Superior temporal gyrus (tissue), 1 donor: ENCODE results near the gene GTPBP1.

ENCODE experiments used
- DNase-seq: peaks from one replicate; pipeline ENCODE4 v3.0.0-alpha.2; 2016; ENCODE audit errors: extremely low spot score

The GTPBP1 gene

DNA sequence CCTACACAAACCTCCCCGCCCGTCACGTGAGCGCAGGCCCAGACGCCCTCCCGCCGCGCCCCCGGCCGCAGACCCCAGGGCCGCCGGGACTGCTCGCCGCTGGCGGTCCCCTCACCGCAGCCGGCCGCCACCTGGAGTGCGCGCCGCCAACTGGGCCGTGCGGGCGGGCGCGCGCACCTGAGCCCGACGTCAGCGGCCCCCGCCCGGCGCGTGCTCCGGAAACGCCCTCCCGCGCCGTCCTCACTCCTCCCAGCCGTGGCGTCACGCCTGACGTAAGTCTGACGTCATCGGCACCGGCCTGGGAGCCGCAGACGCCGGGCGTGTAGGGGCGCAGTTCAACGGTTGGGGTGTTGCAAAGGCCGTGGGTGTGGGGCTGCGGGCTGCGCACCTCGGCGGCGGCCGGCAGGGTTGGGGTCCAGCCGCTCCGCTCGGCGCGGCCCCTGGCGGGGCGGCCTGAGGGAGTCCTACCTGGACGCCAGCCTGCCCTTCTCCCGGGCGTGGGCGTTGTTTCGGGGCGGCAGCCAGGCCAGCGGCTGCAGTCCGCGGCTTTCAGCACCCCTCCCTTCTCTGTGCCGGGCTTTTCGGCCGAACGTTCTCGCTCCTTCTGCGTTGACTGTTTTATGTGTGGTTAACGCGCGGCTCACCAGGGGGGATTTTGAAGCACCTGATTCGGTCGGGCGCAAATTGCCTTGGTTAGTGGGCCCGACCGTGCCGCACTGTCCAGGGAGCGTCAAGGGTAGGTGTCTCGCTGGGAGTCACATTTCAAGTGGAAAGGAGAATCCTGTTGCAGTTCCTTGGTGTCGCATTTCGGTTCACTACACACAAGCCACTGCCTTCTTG, 4.7 kb upstream of the GTPBP1 start, which contains the start of gene JOSD1:
TSS of gene JOSD1 (minus strand) at position 155 of the 840 bp plus-strand sequence. CDS start 956 bp downstream, outside the sequence.
- peak; percentile 93 for DNase-seq

DNA sequence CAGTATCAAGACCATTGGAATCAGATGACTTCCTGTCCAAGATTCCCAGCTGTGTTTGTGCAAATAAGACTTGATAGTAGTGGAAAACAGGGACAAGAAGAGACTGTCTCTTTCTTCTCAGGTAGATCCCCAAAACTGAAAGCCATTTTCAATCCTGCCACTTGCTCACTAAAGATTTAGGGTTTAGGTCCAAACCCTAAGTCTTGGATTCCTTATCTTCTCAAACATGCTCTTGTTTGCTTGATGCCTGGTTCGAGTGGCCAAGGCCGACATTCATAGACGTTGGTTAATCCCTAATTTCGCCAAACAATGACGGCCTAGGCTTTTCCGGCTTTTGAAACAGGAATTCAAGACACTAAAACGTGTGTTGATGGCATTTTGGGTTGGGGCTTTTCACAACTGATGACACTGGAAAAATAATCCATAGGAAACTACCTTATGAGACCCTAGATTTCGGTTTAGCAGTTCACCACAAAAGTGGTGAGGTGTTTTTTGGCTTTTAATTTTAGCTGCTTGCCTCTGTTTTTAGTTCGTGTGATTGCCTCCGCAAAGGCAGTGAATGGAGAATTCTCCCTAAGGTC, 1.0 kb upstream of the GTPBP1 start:
- DNase-seq = no peak

DNA sequence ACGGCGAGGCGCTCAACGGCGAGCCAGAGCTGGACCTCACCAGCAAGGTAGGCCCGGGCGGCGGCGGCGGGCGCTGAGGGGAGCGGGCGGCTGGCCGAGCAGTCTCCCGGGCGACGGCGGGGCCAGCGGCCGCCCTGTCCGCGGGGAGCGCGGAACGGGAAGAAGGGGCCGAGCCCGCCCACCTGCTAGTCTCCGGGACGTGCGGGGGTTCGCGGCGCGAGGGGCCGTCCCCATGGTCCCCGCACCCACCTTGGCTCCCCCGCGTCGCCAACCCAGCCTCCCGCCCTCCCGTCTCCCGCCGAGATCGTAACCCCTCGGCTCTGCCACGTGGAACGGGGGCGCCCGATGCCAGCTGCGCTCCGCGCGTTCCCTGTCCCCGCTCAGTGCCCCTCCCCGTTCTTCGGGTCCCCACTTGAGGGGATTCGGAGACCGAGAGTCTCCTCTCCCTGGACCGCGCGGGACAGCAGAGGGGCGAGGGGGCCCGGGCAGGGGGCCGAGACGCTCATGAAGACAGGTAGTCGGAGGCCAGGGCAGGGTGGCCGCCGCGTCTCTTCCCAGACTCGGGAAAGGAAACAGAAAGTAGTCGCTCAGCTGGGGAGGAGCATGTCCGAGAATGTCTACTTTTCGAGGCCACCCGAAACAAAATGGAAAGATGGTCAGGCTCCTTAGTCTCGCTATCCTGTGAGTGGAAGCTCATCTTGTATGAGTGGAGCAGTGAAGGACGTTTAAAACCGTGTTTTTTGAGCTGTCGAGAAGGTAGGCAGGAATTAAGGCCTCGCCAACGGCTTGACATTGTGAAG, 557 bp downstream of the GTPBP1 start:
- DNase-seq = peak; percentile 46

DNA sequence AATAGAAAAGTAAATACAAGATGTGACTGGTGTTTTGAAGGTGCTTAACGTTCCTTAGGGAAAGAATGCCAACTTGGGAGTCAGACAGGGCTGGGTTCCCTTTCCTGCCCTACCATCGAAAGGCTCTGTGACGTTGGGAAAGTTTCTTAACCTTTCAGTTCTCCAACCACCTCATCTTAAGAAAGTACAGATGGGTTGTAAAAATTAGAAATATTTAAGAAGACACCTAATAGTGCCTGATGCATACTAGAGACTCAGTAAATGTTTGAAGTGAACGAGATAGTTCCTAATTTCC, 1.1 kb downstream of the GTPBP1 start:
- DNase-seq = no peak

DNA sequence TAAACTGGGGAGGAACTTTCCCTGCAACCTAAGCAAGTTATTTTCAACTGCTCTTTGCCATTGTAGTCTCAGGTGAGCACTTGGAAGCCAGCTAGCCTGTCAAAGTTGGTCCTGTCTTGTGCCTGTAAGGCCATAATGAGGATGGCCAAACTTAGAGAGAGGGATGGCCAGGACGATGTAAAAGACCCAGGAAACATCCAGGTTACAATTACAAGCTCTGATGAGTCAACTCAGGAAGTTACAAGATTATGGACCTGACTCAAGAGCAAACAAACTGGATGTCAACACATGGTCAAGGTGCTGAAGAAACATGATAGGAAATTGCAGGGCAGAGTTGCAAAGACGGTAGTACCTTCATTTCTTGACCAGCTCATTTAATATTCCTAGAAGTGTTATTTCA, 1.6 kb downstream of the GTPBP1 start:
- no peak for DNase-seq

DNA sequence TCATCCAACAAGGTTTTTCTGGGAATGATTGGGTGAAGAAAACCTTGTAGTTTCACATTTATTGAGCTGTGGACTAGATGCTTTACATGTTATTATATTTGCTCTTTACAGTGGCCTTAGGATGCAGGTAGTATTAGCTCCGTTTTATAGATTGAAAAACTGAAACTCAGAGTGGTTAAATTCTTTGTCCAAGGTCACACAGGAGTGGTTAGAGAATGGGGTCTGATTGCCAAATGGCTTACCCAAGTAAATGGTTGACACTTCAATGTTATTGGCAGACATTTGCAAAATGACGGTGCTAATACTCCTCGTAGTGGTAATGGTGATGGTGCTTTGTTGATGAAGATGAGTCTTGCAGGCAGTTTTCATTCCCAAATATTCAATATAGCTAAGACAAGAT, 2.2 kb downstream of the GTPBP1 start:
- DNase-seq = no peak

DNA sequence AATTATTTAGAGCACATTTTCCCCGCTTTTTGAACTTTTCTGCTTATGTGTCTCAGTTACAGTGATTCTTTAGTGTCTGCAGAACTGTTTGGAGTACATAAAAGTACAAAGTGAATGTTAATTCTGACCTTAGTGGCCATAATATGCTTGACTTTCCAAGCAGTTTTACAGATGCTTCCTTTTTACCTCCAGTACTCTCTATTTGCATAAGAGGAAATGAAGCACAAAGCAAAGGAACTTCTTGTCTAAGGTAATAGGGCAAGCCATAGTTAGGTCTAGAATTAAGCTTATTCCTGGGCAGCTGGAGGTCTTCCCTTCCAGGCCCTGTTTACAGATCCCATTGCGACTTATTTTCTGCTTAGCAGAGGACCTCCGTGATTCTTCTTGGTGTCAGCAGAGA, 3.6 kb downstream of the GTPBP1 start:
- DNase-seq = no peak

DNA sequence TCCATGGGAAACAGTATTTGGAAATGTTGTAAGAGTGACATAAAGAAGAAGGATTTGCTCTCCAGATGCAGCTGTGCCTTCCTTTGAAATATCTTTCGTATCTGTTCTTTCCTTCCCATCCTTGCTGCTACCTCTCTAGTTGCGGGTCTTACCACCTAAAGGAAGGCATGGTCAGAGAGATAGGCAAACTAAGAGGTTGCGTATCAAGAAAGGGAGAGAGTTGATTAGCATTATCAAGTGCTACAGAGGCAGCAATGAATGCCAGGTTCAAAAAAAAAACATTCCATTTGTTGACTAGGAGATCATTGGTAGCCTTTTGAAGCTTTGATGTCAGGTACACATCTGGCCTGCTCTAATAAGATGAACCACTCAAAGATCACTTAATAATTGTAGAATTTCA, 4.6 kb downstream of the GTPBP1 start:
- DNase-seq = no peak

DNA sequence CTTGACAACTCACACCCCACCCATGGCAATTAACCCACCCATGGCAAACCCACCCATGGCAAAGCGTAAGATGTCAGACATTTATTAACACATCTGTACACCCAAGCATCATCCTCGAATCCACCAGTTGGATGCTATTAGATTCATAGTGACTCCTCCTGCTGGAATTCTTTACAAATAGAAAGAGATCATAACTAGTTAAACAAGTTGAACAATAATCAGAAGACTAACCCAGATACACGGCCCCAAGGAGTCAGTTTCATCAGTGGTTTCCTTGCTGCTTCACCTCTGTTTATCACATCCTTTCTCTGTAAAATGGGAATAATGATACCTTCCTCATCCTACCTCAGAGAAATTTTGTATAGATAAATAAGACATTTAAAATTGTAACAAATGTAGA, 5.1 kb downstream of the GTPBP1 start:
- no peak for DNase-seq

DNA sequence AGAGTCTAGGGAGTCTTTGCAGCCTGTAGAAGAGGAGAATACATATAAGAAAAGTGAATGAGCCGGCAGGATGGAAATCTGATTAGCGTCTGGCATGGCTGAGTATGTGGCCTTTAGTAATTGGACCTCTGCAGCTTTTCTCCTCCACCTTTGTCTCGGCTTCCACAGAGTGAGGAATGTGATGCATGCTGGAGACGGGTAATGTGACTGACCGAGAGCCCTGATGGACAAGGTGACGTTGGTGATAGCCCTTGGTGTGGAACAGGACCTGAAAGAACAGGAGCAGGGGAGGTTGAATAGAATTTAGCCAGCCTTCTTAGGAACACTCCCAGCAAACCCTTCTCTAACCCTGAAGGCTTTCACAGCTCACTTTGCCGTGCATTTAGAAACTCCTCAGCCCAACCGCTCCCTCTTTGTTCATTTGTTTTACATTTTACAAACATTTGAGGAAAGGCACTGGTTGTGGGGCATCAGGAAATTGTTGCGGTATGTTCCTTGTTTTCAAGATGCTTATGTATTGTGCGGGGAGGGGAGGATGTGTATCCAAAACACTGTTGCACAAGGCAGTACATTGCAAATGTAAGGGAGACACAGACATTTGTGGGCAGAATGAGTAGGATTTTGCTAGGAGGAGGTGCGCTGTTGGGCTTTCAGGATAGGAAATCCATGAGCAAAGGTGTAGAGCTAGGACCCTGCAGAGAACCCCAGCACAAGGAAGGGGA, 6.9 kb downstream of the GTPBP1 start:
- no peak for DNase-seq

DNA sequence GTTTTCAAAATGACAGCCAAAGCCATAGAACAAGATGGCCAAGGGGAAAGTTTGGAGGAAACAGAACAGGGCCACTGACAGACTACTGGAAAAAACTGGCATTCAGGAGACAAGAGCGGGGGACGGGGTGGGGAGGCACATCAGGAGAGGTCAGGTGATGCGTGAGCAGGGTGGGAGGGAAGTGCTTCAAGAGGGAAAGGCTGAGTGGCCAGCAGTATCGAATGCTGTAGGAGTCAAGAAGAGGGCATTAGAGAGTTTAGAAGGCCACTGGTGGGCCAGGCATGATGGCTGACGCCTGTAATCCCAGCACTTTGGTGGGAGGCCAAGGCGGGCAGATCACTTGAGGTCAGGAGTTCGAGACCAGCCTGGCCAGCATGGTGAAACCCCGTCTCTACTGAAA, 8.2 kb downstream of the GTPBP1 start:
- DNase-seq = no peak

DNA sequence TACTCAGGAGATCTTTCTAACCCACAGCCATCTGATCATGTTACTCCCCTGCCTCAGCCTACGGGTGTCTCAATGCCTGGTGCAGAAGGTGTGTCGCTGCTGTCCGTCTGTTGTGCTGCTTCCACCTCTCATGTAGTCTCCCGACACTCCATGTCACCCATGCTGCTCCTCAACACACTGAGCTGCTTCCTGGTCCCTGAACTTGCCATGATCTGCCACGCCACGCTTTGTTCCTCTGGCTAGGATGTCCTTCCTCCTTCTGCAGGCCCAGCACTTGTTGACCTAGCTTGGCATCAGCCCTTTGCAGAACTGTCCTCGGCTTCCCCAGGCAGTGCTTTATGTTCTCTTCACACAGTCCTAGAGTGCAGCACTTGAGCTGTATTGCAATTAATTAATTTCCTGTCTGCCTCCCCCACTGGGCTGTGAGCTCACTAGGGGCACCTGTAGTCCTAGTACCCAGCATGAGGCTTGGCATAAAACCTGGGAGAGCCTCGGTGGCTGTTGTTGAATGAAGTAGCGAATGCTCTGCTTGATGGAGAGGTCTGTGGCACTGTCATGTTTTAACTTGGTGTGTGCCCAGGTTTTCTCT, 9.5 kb downstream of the GTPBP1 start:
- no peak for DNase-seq

DNA sequence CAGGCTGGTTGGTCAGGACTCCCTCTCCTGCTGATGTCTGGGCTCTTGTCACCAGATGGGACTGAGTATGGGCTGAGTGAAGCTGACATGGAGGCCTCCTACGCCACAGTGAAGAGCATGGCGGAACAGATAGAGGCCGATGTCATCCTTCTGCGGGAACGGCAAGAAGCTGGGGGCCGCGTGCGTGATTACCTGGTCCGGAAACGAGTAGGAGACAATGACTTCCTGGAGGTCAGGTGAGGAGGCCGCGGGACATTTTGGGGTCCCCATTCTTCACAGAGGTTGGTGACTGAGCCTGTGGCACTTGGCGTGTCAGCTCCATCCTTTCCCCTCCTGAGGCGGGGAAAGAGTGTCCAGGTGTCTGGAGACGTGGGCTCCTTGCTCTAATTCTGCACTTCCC, 10.1 kb downstream of the GTPBP1 start:
- no peak for DNase-seq

DNA sequence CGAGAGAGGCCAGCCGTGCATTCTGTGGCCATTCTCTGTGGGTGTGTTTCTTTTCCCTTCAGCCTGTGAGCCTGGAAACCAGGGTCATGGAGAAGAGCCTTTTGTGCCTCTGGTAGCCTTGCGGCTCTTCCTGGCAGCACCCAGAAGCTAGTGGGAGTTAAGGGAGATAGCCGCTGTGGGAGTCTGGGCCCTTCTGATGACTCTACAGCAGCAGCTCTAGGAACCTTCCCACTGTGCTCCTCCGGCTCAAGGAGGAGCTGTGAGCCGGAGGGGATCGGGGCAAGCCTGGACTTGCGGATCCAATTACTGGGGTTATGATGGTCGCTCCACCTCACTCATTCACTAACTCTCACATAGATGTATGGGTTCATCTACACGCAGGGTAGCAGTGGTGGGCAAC, 10.5 kb downstream of the GTPBP1 start:
- no peak for DNase-seq

DNA sequence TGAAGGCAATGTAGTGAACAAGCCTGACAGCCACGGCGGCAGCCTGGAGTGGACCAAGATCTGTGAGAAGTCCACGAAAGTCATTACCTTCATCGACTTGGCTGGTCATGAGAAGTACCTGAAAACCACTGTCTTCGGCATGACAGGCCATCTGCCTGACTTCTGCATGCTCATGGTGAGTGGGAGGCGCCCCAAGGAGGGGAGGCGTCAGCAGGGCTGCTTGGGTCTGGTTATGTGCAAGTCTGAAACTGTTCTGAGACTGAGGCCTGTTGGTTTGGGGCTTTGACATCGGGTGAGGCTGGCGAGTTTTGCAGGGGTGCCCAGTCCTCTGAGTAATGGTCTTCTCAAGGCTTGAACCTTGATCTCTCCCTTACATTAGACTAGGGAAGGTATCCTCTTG, 11.1 kb downstream of the GTPBP1 start:
- DNase-seq = no peak

DNA sequence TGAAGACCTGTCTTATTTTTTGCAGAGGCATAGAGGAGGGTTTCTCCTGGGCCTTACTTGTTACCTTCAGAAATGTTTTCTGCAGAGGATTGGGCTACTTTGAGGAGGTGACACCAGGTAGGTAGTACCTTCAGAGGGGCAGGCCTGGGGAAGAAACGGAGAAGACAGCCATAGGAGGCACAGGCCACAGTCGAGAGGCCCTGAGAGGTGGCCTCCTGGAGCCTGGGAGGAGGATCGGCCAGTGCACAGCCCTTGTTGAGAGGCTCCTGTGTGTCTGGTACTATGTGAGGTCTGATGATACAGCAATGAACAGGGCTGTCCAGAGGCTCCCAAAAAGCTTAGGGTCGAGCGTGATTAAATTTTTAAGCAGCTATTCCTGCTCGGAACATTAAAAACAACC, 11.5 kb downstream of the GTPBP1 start:
- DNase-seq = no peak

DNA sequence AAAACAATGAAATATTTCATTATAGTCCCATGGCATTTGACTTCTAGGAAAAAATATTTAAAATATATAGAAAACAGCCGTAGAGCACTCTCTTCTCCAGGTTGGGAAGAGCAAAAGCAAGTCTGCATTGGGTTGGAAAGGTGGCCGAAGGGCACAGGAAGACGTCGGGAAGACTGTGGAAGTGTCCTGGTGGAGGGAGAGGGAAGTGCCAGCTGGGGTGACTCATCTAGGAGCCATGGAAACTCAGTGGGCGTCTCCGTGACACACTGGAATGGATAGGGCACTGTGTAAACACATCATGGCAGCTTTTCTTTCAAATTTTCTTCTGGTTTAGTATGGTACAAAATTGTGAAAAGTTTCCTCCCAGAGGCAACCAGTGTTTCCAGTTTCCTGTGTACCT, 12.7 kb downstream of the GTPBP1 start:
- no peak for DNase-seq

DNA sequence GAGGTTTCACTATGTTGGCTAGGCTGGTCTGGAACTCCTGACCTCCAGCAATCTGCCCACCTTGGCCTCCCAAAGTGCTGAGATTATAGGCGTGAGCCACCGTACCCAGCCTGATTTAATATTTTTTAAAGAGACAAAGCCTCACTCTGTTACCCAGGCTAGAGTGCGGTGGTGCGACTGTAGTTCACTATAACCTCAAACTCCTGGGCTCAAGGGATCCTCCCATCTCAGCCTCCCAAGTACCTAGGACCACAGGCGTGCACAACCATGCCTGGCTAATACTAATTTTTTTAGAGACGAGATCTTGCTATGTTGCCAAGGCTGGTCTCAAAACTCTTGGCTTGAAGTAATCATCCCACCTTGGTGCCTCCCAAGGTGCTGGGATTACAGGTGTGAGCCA, 13.5 kb downstream of the GTPBP1 start:
- DNase-seq = no peak

DNA sequence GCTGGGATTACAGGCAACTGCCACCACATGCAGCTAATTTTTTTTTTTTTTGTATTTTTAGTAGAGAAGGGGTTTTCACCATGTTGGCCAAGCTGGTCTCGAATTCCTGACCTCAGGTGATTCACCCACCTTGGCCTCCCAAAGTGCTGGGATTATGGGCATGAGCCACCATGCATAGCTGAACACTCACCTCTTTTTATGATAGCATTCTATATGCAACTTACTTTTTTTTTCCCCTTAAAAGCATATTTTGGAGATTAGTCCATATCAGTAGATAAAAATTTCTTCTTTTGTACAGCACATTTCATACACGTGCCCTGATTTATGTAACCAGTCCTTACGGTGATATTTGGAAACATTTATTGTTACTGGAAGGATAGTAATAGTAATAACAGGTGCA, 14.6 kb downstream of the GTPBP1 start:
- DNase-seq = no peak

DNA sequence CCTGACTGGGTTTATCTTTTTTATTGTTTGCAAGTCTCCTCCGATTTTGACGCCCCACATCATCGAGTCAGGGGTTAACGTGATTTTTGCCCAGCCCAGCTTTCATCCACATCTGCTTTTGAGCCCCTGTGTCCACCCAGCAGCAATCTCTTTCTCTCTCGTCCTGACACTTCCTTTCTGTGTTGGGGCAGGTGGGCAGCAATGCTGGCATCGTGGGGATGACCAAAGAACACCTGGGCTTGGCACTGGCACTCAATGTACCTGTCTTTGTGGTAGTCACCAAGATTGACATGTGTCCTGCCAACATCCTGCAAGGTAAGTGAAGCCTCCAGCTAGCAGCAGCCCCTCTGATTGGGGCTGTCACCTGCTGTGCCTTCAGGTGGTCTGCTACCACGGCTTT, 15.8 kb downstream of the GTPBP1 start:
- DNase-seq = no peak

DNA sequence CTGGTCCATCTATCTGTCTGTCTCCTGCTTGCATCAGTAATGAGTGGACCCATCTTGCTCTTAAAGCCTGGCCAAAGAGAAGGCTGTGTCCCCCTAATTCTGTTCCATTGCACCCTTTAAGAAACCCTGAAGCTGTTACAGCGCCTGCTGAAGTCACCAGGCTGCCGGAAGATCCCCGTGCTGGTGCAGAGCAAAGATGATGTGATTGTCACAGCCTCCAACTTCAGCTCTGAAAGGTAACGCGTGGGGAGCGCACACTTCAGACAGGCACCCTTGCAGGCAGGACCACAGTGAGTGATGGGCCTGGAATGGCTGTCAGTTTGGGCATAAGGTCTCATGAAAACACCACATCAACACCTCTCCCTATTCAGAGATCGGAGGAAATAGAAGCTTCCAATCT, 18.4 kb downstream of the GTPBP1 start:
- DNase-seq = no peak
